ENCODE results near the gene EPHA4. TPM values are rescaled to one million over a fixed set of nuclear protein-coding genes. Genes with fewer than 3 reads are reported as not detected.

Gene EPHA4
- total and polyA plus RNA-seq, 2 of the 4 experiments (the other 2 are of a cell fraction), result 36.9 to 132 TPM

- H2BK15ac ChIP-seq (ENCODE audit: low read depth, low read length), result no peak overlapping the region
- H3K4me2 ChIP-seq (ENCODE audit: low read depth, low read length), result no peak overlapping the region
- no peaks in the 10 kb centered on the region for H3K4me1 ChIP-seq (ENCODE audit: control insufficient read depth, insufficient read depth, low read length)
- H3K9me3 ChIP-seq (ENCODE audit: control insufficient read depth, insufficient read depth, low read length), result no peaks in the 10 kb centered on the region
- in situ Hi-C loops (cut with MboI; ENCODE audit: low sequenced_read_pairs), result no loop called here
- H2AFZ ChIP-seq (replicated peaks; ENCODE audit: low read length, poor library complexity), result no peak overlapping the region
- no peak overlapping the region for H2BK120ac ChIP-seq (ENCODE audit: low read depth, low read length)
- ATAC-seq (ENCODE audit: low read depth) (no peak), DNase-seq (no peak)
- no peak overlapping the region for H2AK9ac ChIP-seq (replicated peaks; ENCODE audit: low read depth, low read length, poor library complexity)
- no peaks in the 10 kb centered on the region for H4K20me1 ChIP-seq (ENCODE audit: insufficient read depth, low read length)
- H3K27me3 ChIP-seq (ENCODE audit: control insufficient read depth, insufficient read depth, low read length), result no peaks in the 10 kb centered on the region
- H3K9ac ChIP-seq (ENCODE audit: low read depth, low read length), result no peak overlapping the region
- no peak overlapping the region for H4K5ac ChIP-seq (ENCODE audit: low read depth, low read length)
- H4K91ac ChIP-seq (ENCODE audit: insufficient read depth, low read depth, low read length), result no peak overlapping the region
- H2BK5ac ChIP-seq (ENCODE audit: low read depth, low read length, poor library complexity, severe bottlenecking), result no peak overlapping the region
- no peak overlapping the region for H3K14ac ChIP-seq (replicated peaks; ENCODE audit: low read depth, low read length)
- H3K4ac ChIP-seq (ENCODE audit: low read depth, low read length), result no peak overlapping the region
- ChIA-PET POLR2A (ENCODE audit: unreplicated experiment) (no interaction called here), CTCF (interaction anchor here (0.9 kb wide), 1 partner anchor 15 kb away, joined by 3 read pairs; no protein-coding TSS in a partner anchor)
- no peak for TF ChIP-seq SMC3 (IDR thresholded peaks at IDR 0.05; ENCODE audit: low read depth, low read length)
- TF ChIP-seq MXI1 (IDR thresholded peaks at IDR 0.05; ENCODE audit: borderline replicate concordance, low read depth, low read length), result no peak
- no peak for TF ChIP-seq MAZ (IDR thresholded peaks at IDR 0.05; ENCODE audit: borderline replicate concordance, low read depth, low read length)
- TF ChIP-seq RCOR1 (IDR thresholded peaks at IDR 0.05; ENCODE audit: insufficient replicate concordance, low read length), result no peak
- no peak for TF ChIP-seq CEBPB (IDR thresholded peaks at IDR 0.05; ENCODE audit: low read depth, low read length)
- TF ChIP-seq ELK1 (IDR thresholded peaks at IDR 0.05; ENCODE audit: borderline replicate concordance, low read depth, low read length), result no peak
- no peak for TF ChIP-seq NFE2L2 (IDR thresholded peaks at IDR 0.05; ENCODE audit: low read depth, low read length)
- TF ChIP-seq USF2 (IDR thresholded peaks at IDR 0.05; ENCODE audit: low read depth, low read length), result no peak
- no peak overlapping the region for H4K8ac ChIP-seq (ENCODE audit: low read depth in 2 of 2, low read length in 2 of 2)
- no peak overlapping the region for H3K18ac ChIP-seq (ENCODE audit: low read depth, low read length)
- dilution Hi-C loops (cut with HindIII; ENCODE audit: low sequenced_read_pairs, unreplicated experiment), result no loop called here
- no peak overlapping the region for H2AK5ac ChIP-seq (ENCODE audit: low read depth, low read length)
- no peak overlapping the region for H3K4me3 ChIP-seq (ENCODE audit: insufficient read depth, low read depth, low read length)
- 80% methylated on average over 1 of the region's 5 CpGs; no CpG with 5 or more reads in 1 of the 2 experiments for WGBS, 2 experiments (ENCODE audit: extremely low coverage in 2 of 2, insufficient read length in 1 of 2)
- H3K79me1 ChIP-seq (ENCODE audit: low read depth in 1 of 2, low read length in 2 of 2), result no peaks in the 10 kb centered on the region
- no peaks in the 10 kb centered on the region for H3K9me1 ChIP-seq (ENCODE audit: insufficient read depth, low read length)
- no peak overlapping the region for H3K56ac ChIP-seq (ENCODE audit: extremely low read depth, insufficient read depth, low read length)
- H3K23ac ChIP-seq (ENCODE audit: low read depth, low read length), result no peak overlapping the region
- no peak overlapping the region for H2BK20ac ChIP-seq (ENCODE audit: low read depth, low read length)
- intact Hi-C loops (cut with micrococcal nuclease), result no loop called here
- H3K36me3 ChIP-seq (ENCODE audit: control insufficient read depth, insufficient read depth, low read length), result no peaks in the 10 kb centered on the region
- H3K27ac ChIP-seq (ENCODE audit: insufficient read depth, low read length), result no peak overlapping the region
- no TSS peak for BruUV-seq (replicated peaks)
Measured at GRCh38 chr2:221392228-221392881, 179.7 kb downstream of the EPHA4 start.
